GM12878 (cell line): ENCODE data around the gene PDPK1. TPM values are rescaled to one million over a fixed set of nuclear protein-coding genes. Genes with fewer than 3 reads are reported as not detected.
"Not testable (repeated sequence)": the region's sequence is repeated elsewhere in the genome, so short reads cannot be mapped to it uniquely, and the experiment has no call there.

Experiments used
- ATAC-seq: fragments of 200-7000 bp; cut with Tn5 transposase; 3 replicates; pipeline ENCODE4 v1.9.1; 2020; ENCODE audit warnings: mild to moderate bottlenecking, moderate library complexity
- BruUV-seq: library from RNA; stranded (reverse); fragments of 400-500 nt; replicated peaks from 2 replicates; lab custom pipeline; 2021; lab: Mats Ljungman, UMichigan
- CTCF ChIA-PET: fragments of 300-600 bp; sonication (Branson Sonifier 250); formaldehyde crosslinking; extraction: SDS; loops from one replicate; lab custom pipeline; 2021; ENCODE audit warnings: inconsistent platforms; lab: Yijun Ruan, JAX
- POLR2A ChIA-PET: fragments of 350-600 bp; formaldehyde crosslinking; extraction: SDS; loops from one replicate; lab custom pipeline; 2021; ENCODE audit warnings: inconsistent platforms; lab: Charles Lee
- RAD21 ChIA-PET: fragments of 300-600 bp; sonication (Branson Sonifier 250); formaldehyde crosslinking; loops from one replicate; lab custom pipeline; 2023; ENCODE audit warnings: antibody characterized with exemption; ENCODE audit not compliant: unreplicated experiment; lab: Charles Lee
- SMC1A ChIA-PET: fragments of 300-600 bp; sonication (Branson Sonifier 250); formaldehyde crosslinking; loops from one replicate; lab custom pipeline; 2023; ENCODE audit not compliant: unreplicated experiment, uncharacterized antibody; lab: Charles Lee
- DNase-seq: peaks from one replicate; pipeline ENCODE4 v3.0.0-alpha.2; 2011; ENCODE audit warnings: low read depth, low spot score
- FAIRE-seq: peaks from 3 replicates; lab custom pipeline; 2011; peaks lifted over from hg19 to GRCh38; lab: Jason Lieb, UNC
- H2AFZ ChIP-seq: 2 replicates; pipeline ENCODE4 v1.6.0; 2011; ENCODE audit warnings: low read depth, low read length, control low read depth; ENCODE audit not compliant: control insufficient read depth
- H3K27ac ChIP-seq: 2 replicates; pipeline ENCODE4 v1.5.1; 2011; ENCODE audit warnings: control low read depth; ENCODE audit not compliant: control insufficient read depth, insufficient read depth
- H3K27me3 ChIP-seq, 2 experiments: replicated peaks in 1 of 2; 2 replicates each; pipeline versions ENCODE4 v1.6.0 to v1.6.1; 2011; ENCODE audit warnings: low read length in 1 of 2; ENCODE audit not compliant: control insufficient read depth in 2 of 2, insufficient read depth in 2 of 2
- H3K36me3 ChIP-seq, 2 experiments: 2 replicates each; pipeline ENCODE4 v1.5.1; 2011; ENCODE audit warnings: low read length in 1 of 2; ENCODE audit not compliant: control insufficient read depth in 2 of 2, insufficient read depth in 2 of 2
- H3K4me1 ChIP-seq: 2 replicates; pipeline ENCODE4 v1.6.1; 2011; ENCODE audit warnings: mild to moderate bottlenecking, low read length, moderate library complexity, mixed read lengths; ENCODE audit not compliant: control insufficient read depth, insufficient read depth
- H3K4me2 ChIP-seq: 2 replicates; pipeline ENCODE4 v1.6.0; 2011; ENCODE audit warnings: control low read depth; ENCODE audit not compliant: control insufficient read depth, insufficient read depth
- H3K4me3 ChIP-seq: fragments of 200-600 bp; sonication (generic); 2 replicates; pipeline ENCODE4 v1.5.1; 2016
- H3K79me2 ChIP-seq: 2 replicates; pipeline ENCODE4 v1.6.0; 2011; ENCODE audit warnings: low read length; ENCODE audit not compliant: control insufficient read depth, insufficient read depth
- H3K9ac ChIP-seq: 2 replicates; pipeline ENCODE4 v1.8.0; 2011; ENCODE audit warnings: low read length, control low read depth, mixed read lengths; ENCODE audit not compliant: control insufficient read depth, insufficient read depth
- H3K9me3 ChIP-seq: replicated peaks from 3 replicates; pipeline ENCODE4 v1.5.1; 2011; ENCODE audit warnings: mild to moderate bottlenecking, low read length; ENCODE audit not compliant: control insufficient read depth, insufficient read depth
- H4K20me1 ChIP-seq: 2 replicates; pipeline ENCODE4 v1.6.0; 2011; ENCODE audit not compliant: control insufficient read depth, insufficient read depth
- HDGF ChIP-seq: fragments of 450-650 bp; IDR thresholded peaks from 2 replicates; pipeline ENCODE4 v1.6.1; 2016; ENCODE audit warnings: antibody characterized with exemption
- NR2C1 ChIP-seq: fragments of 450-650 bp; IDR thresholded peaks from 2 replicates; pipeline ENCODE4 v1.6.1; 2017; ENCODE audit warnings: antibody characterized with exemption, mild to moderate bottlenecking, moderate library complexity
- PKNOX1 ChIP-seq: fragments of 450-650 bp; IDR thresholded peaks from 2 replicates; pipeline ENCODE4 v1.6.1; 2016; ENCODE audit warnings: mild to moderate bottlenecking
- SPI1 ChIP-seq: IDR thresholded peaks from 2 replicates; pipeline ENCODE4 v1.6.1; 2011; ENCODE audit warnings: low read depth, mild to moderate bottlenecking, low read length, moderate library complexity, borderline replicate concordance; ENCODE audit not compliant: insufficient read depth
- WGBS: methylation state at CpG from one replicate; pipeline ENCODE4 v1.1.6; 2016; ENCODE audit warnings: low lambda C conversion rate; ENCODE audit not compliant: insufficient replicate concordance, insufficient coverage; ENCODE audit errors: missing lambda C conversion rate; 5-methylcytosine and 5-hydroxymethylcytosine counted together
- in situ Hi-C: fragments of 300-500 bp; cut with MboI; formaldehyde crosslinking; loops from 9 replicates; pipeline ENCODE4 v1.14.3; 2018; ENCODE audit warnings: mixed read lengths
- intact Hi-C: fragments of 100-400 bp; cut with micrococcal nuclease; formaldehyde crosslinking; loops from one replicate; pipeline ENCODE4 v1.14.2; 2022; ENCODE audit not compliant: unreplicated experiment
- polyA plus RNA-seq, 11 experiments: library from polyadenylated mRNA; depleted of rRNA in 4 of 11; unstranded in 6 of 11; stranded (reverse) in 5 of 11; fragments of >200 nt; fragmentation: Nextera tagmentation in 4 of 11; fragmentation: Illumina TruSeq in 1 of 11; extraction: Ambion mirVana in 4 of 11; extraction: Trizol in 1 of 11; gene quantifications; 1 replicate in 1 of 11; 2 replicates in 10 of 11; pipeline versions ENCODE4 v1.2.1 to v1.2.3, GENCODE V29; 2011 to 2016; ENCODE audit warnings: inconsistent platforms in 2 of 11, missing spikeins in 2 of 11, low read depth in 1 of 11
- total RNA-seq, 4 experiments: library from RNA; depleted of rRNA in 3 of 4; stranded (reverse); fragments of >200 nt in 3 of 4; fragmentation: Illumina TruSeq in 1 of 4; extraction: Trizol in 1 of 4; gene quantifications; 2 replicates each; pipeline versions ENCODE4 v1.2.1 to v1.2.3, GENCODE V29; 2013 to 2021

Gene PDPK1
- total and polyA plus RNA-seq, 10 of the 15 experiments (the other 5 are each of a cell fraction or from before 2014, with no cell fraction given): 3.9 to 41.3 (median 25.5) TPM

- 71% methylated on average over 3 of the region's 4 CpGs for WGBS
- DNase-seq, FAIRE-seq, in situ Hi-C loops, H3K36me3 ChIP-seq, intact Hi-C loops, H4K20me1 ChIP-seq, POLR2A ChIA-PET, BruUV-seq, H3K4me1 ChIP-seq, SMC1A ChIA-PET, H3K27ac ChIP-seq, H3K9me3 ChIP-seq, H3K4me3 ChIP-seq, H3K27me3 ChIP-seq, H2AFZ ChIP-seq, H3K9ac ChIP-seq: not testable (repeated sequence)
- 0 out of 2 replicates have a peak, but pooled peaks have one; percentile 17 for TF ChIP-seq PKNOX1
- TF ChIP-seq SPI1: peak; percentile 36; the same call in 1 of the 2 replicates
- TF ChIP-seq HDGF: peak; percentile 13; the same call in 1 of the 2 replicates
- Histone ChIP-seq H3K4me2 (peak overlapping the region; percentile 59), H3K79me2 (peaks cover 29% of the 10 kb centered on the region)
- ATAC-seq: peak; percentile 55
- RAD21 ChIA-PET: interaction anchor here (0.6 kb wide), 1 partner anchor 39 kb away, joined by 3 read pairs; no protein-coding TSS in a partner anchor
- CTCF ChIA-PET: interaction anchor here (1.0 kb wide), 1 partner anchor 157 kb away, joined by 4 read pairs; no protein-coding TSS in a partner anchor
These were observed 3.1 kb downstream of the PDPK1 start for GRCh38 chr16:2540912-2541311.

- peak; percentile 13 for ATAC-seq
- 0 out of 2 replicates have a peak, but pooled peaks have one; percentile 4 for TF ChIP-seq HDGF
- TF ChIP-seq NR2C1: 0 out of 2 replicates have a peak, but pooled peaks have one; percentile 40
- RAD21 ChIA-PET, BruUV-seq, H3K4me1 ChIP-seq, DNase-seq, SMC1A ChIA-PET, H3K36me3 ChIP-seq, FAIRE-seq, H4K20me1 ChIP-seq, intact Hi-C loops, H3K9me3 ChIP-seq, CTCF ChIA-PET, H3K27ac ChIP-seq, H2AFZ ChIP-seq, H3K27me3 ChIP-seq, in situ Hi-C loops, POLR2A ChIA-PET, H3K9ac ChIP-seq: not testable (repeated sequence)
- Histone ChIP-seq H3K4me2 (peak overlapping the region; percentile 59), H3K4me3 (0 out of 2 replicates have a peak overlapping the region, but pooled peaks have one; percentile 36), H3K79me2 (peaks cover 29% of the 10 kb centered on the region)
- 22% methylated on average over 6 of the region's 6 CpGs for WGBS
These were observed 3.6 kb downstream of the PDPK1 start for GRCh38 chr16:2541409-2541808.

- CTCF ChIA-PET, in situ Hi-C loops, intact Hi-C loops, H3K27me3 ChIP-seq, H3K9me3 ChIP-seq, ATAC-seq, H3K36me3 ChIP-seq, H2AFZ ChIP-seq, BruUV-seq, DNase-seq, H3K27ac ChIP-seq, RAD21 ChIA-PET, H3K9ac ChIP-seq, H4K20me1 ChIP-seq, H3K4me3 ChIP-seq, SMC1A ChIA-PET, H3K4me2 ChIP-seq, FAIRE-seq, H3K4me1 ChIP-seq: not testable (repeated sequence)
- POLR2A ChIA-PET: interaction anchor here (0.7 kb wide), 1 partner anchor 255 kb away, joined by 3 read pairs; no protein-coding TSS in a partner anchor
- 95% methylated on average over 14 of the region's 14 CpGs for WGBS
- peaks cover 27% of the 10 kb centered on the region for H3K79me2 ChIP-seq
These were observed 6.0 kb downstream of the PDPK1 start for GRCh38 chr16:2543771-2544170.
